Pons (tissue), 1 donor: Measurements from ENCODE around the gene CDK12.
"Not testable (repeated sequence)": the region's sequence is repeated elsewhere in the genome, so short reads cannot be mapped to it uniquely, and the experiment has no call there.

Experiments
- DNase-seq: peaks from one replicate; pipeline ENCODE4 v3.0.0-alpha.2; 2016; ENCODE audit warnings: low spot score

The CDK12 gene

GRCh38 chr17:39507511-39507910, 46.2 kb downstream of the CDK12 start:
- DNase-seq, result no peak

GRCh38 chr17:39508987-39509386, 47.7 kb downstream of the CDK12 start:
- DNase-seq, result no peak

- DNase-seq, result no peak
Observed at GRCh38 chr17:39513309-39513708, 52.0 kb downstream of the CDK12 start.

GRCh38 chr17:39513915-39514314, 52.6 kb downstream of the CDK12 start:
- DNase-seq, result no peak

GRCh38 chr17:39517224-39517623, 55.9 kb downstream of the CDK12 start:
- no peak for DNase-seq

DNA sequence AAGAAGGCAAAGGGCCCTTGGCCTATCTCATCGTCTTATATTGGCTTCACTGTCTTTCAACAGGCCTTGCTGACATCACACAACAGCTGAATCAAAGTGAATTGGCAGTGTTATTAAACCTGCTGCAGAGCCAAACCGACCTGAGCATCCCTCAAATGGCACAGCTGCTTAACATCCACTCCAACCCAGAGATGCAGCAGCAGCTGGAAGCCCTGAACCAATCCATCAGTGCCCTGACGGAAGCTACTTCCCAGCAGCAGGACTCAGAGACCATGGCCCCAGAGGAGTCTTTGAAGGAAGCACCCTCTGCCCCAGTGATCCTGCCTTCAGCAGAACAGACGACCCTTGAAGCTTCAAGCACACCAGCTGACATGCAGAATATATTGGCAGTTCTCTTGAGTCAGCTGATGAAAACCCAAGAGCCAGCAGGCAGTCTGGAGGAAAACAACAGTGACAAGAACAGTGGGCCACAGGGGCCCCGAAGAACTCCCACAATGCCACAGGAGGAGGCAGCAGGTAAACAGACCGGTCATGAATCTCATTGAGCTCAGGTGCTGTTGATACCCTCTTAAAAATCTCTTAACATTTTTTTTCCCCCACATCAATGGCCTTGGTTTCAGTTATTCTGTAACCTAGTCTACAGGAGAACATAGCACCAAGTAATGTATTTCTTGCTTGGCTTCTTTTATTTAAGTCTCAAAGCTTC, 64.7 kb downstream of the CDK12 start:
- DNase-seq, result peak; percentile 62

DNA sequence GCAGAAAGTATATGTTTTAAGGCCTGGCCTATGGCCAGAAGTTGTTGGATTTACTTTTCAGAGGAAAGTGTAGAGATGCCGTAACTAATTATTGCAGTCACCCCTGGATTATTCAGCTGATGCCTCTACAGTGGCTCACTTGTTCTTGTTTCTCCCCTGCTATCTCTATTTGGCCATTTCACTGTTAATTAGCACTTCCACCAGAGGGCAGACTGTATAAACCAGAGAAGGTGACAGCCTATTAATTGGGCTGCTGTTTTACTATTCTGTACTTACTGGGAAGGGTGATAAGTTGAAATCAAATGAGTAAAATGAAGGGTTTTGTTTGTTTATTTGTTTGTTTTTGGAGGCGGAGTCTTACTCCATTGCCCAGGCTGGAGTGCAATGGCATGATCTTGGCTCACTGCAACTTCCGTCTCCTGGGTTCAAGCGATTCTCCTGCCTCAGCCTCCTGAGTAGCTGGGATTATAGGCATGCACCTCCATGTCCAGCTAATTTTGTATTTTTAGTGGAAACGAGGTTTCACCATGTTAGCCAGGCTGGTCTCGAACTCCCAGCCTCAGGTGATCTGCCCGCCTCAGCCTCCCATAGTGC, 66.0 kb downstream of the CDK12 start:
- peak; percentile 60 for DNase-seq

DNA sequence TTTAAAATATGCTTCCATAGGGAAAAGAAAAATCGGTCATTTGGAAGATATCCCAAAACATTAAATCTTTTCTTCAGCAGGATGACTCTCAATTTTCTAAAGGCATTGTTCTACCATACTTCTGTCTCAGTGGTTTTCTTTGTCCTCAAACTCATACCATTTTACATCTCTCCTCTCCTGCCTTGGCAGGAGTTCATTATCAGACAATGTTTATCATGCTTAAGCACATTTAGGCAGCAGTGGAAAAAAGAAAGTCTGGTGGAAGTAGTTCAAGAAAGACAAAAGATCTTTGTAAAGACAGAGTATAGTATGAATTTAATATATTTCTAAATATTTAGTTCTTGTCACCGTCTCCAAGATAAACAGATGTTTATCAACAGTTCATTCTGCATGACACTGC, 68.2 kb downstream of the CDK12 start:
- no peak for DNase-seq

DNA sequence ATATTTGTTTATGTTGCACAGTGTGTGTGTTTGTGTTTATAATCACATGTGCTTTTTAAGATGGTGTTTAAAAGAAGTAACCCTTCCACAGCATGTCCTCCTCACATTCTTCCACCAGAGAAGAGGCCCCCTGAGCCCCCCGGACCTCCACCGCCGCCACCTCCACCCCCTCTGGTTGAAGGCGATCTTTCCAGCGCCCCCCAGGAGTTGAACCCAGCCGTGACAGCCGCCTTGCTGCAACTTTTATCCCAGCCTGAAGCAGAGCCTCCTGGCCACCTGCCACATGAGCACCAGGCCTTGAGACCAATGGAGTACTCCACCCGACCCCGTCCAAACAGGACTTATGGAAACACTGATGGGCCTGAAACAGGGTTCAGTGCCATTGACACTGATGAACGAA, 69.2 kb downstream of the CDK12 start:
- no peak for DNase-seq

- no peak for DNase-seq
Observed at GRCh38 chr17:39531252-39531651, 70.0 kb downstream of the CDK12 start.

DNA sequence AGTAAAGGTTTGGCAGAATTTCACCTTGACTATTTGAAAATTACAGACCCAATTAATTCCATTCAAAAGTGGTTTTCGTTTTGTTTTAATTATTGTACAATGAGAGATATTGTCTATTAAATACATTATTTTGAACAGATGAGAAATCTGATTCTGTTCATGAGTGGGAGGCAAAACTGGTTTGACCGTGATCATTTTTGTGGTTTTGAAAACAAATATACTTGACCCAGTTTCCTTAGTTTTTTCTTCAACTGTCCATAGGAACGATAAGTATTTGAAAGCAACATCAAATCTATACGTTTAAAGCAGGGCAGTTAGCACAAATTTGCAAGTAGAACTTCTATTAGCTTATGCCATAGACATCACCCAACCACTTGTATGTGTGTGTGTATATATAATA, 72.6 kb downstream of the CDK12 start:
- no peak for DNase-seq

DNA sequence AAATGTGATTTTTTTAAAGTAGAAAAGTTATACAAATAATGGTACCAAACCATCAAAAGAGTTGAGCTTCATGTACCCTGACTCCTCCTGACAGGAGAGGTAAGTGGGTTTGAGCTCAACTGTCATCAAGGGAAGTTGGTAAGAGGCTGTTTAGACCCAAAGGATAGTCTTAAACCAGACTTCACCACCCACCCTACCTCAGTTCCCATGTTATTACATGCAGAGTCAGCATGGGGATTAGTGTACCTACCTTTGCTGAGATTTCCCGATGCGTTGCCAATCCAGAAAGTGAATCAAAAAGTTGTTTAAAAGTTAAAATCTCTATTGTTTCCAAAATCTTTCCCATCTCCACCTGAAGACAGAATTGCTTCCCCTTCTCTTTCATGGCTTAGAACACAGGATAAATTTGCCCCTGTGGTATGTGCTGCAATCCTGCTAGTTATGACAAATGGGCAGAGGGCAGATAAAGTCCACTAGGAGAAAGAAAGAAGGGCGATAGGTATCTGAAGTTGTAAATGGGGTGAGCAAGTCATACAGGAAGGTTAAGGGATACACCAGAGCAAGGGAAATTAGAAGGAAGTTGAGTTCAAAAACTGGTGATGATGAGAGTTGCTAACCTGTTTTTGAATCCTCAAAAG, 73.6 kb downstream of the CDK12 start:
- DNase-seq, result no peak

GRCh38 chr17:39536468-39536867, 75.2 kb downstream of the CDK12 start:
- DNase-seq, result no peak

- not testable (repeated sequence) for DNase-seq
Observed at GRCh38 chr17:39537364-39537763, 76.1 kb downstream of the CDK12 start.

DNA sequence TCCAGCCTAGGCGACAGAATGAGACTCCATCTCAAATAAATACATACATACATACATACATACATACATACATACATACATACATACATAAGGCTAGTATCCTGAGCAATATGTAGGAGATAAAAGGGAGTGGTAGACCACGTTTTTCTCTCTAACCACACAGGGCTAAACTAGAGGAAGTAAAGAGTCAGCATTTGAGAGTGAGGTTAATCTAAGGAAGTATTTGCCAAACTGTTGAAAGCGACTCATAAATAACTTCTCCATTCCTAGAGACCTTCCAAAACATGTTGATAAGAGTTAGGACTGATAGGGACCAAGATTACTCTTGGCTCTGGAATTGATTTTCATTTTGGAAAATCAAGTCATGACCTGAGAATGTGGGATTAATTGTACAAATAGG, 77.6 kb downstream of the CDK12 start:
- DNase-seq, result peak; percentile 29

DNA sequence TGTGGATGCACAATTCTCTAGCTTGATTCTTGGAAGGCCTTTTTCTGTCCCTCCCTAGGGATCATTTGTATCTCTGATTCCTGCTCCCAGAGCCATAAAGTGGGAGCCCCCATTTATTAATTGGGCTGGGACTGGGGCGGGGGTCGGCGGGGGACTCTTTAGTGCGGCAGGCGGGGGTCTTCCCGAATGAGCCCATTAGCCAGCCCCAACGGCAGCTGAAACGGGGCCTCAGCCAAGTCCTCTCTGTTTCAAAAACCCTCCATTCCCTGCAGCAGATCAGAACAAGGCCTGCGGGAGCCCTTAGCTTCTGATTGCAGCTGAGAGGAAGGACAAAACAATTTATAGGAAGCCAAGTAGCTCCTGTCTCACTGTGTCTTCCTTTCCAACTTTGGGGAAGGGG, 79.3 kb downstream of the CDK12 start:
- no peak for DNase-seq

DNA sequence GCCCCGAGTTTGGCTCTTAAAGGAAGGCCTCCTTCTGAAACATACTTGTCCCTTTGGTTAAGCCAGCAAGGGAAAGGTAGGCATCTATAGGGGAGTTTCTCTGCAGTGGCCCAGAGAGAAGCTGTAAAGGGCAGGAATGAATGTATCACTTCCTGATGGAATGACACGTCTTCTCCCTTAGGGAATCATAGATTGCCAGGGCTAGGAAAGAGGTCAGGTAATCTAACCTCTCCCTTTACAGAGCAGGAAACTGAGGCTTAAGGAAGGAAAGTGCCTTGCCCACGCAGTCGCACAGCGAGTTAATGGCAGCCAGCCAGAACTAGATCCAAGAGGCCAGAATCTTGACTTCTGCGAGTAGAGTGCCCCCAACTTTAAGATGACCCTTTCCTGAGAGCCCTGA, 80.4 kb downstream of the CDK12 start:
- no peak for DNase-seq

DNA sequence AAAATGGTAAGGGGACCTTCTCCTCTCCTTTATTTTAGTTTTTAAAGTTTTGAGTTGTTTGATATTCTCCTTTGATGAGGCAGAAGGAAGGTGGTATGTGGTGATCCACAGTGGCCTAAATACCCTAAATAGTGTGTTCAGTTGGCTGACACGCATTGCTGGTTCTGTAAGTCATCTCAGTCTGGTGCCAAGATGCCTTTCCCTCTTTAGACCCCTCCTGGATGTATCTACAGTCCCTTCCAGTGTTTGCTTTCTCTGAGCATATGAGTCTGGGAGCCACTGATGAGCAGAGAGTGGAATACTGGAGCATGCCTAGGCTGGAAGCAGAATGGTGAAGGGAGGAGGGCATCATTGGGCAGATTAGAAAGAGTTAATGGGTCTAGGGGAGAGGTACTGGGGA, 81.9 kb downstream of the CDK12 start:
- no peak for DNase-seq

- DNase-seq, result no peak
Observed at GRCh38 chr17:39543664-39544063, 82.4 kb downstream of the CDK12 start.

DNA sequence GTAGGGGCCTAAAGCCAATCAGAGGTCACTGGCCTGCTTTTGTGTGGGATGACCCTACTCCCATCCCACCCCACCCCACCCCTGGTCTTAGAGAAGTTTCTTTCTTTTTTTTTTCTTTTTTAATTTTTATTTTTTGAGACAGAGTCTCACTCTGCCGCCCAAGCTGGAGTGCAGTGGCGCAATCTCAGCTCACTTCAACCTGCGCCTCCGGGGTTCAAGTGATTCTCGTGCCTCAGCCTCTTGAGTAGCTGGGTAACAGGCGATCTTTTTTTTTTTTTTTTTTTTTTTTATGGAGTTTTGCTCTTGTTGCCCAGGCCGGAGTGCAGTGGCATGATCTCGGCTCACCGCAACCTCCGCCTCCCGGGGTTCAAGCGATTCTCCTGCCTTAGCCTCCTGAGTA, 83.1 kb downstream of the CDK12 start:
- not testable (repeated sequence) for DNase-seq

DNA sequence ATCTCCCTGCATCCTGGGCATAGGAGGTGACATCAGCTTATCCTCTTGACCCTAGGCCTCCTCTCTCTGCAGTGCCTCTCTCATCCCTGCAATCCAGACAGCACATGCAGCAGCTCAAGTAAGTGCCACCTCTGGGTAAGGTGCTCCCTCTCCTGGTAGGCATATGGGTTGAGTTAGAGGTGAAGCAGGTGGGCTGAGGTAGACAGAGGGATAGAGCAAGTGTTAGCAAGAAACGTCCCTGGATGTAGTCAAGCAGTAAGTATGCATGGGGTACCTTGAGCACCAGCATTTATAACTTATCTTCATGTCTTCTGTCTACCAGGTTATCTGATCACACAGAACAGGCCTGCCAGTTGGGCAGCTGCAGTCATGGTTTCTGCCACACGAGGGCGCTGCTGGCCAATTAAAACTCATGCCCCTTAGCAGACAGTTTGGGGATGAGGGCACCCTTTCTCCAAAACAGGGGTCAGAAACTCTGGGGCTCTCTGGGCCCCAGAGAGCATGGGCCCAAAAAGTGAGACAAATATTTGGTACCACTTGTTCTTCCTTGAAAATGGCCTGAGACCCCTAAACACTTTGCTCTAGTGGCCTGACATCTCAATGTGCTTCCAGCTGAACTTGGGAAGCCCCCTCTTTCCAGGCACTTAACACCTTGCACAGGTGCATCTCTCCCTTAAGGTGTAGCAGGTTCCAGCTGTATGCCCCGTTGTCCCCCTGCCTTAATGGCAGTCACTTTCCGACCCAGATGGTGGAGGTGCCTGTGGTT, 86.6 kb downstream of the CDK12 start:
- DNase-seq, result peak; percentile 32

DNA sequence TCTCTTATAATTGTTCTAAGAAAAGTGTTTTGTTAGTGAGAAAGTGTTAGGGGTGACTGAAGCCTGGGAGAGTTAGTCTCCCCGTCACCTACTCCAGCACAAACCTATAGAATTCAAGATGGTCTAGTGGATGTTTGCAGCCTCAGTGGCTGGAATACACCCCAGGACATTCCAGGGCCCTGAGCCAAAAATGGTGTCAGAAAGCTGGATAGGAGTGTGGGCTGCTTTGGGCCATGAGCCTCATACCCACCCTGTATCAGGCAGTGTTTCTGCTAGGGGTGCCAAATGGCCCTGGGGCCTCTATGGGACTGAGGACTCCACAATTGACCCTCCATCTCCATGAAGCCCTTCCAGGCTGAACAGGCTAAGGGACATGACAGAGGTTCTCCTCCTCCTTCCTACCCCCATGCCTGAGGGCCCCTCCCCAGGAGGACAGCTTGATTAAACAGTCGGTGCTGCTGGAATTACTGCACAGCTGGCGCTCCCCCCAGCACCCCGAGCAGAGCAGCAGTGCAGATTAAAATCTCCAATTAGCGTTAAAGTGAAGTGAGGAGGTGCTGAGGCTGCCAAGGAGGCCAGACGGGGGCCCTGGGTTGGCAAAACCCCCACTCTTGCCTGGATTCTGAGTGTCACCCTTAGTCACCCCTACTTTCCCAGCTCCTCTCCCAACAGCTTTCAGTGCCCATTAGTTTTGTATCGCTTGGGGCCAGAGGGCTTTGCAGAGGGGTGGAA, 87.4 kb downstream of the CDK12 start:
- DNase-seq, result no peak
